HFFc6 (cell line): ENCODE measurements around the gene RNF215. TPM values are rescaled to one million over a fixed set of nuclear protein-coding genes. Genes with fewer than 3 reads are reported as not detected.

Experiments used
- DNase-seq: peaks from one replicate; pipeline ENCODE4 v3.0.0-alpha.2; 2018
- H3K27ac Mint-ChIP-seq: 2 replicates; pipeline ENCODE4 v1.8.0; 2020; ENCODE audit warnings: mild to moderate bottlenecking, mixed read lengths
- H3K27me3 Mint-ChIP-seq: 2 replicates; pipeline ENCODE4 v1.8.0; 2021; ENCODE audit warnings: mild to moderate bottlenecking, moderate library complexity, mixed read lengths; ENCODE audit not compliant: insufficient read depth
- H3K36me3 Mint-ChIP-seq: 2 replicates; pipeline ENCODE4 v1.8.0; 2021; ENCODE audit warnings: low read depth, mixed read lengths
- H3K4me1 Mint-ChIP-seq: 2 replicates; pipeline ENCODE4 v1.8.0; 2020; ENCODE audit warnings: low read depth, mixed read lengths
- H3K4me3 Mint-ChIP-seq: 2 replicates; pipeline ENCODE4 v1.8.0; 2020; ENCODE audit warnings: mild to moderate bottlenecking, moderate library complexity, mixed read lengths
- H3K9me3 Mint-ChIP-seq: 2 replicates; pipeline ENCODE4 v1.8.0; 2020; ENCODE audit warnings: mild to moderate bottlenecking, mixed read lengths
- total RNA-seq, 6 experiments: library from RNA; stranded (reverse); fragmentation: NEBNext Ultra II Directional; extraction: Animal tissue kit (Norgen Biotek cat#: 25700); gene quantifications; 2 replicates in 1 of 6; 3 replicates in 5 of 6; pipeline ENCODE4 v1.2.3, GENCODE V29; 2021
- TF ChIP-seq, protein P1 (sequence below): fragments of 200-600 bp; sonication (generic); IDR thresholded peaks from 2 replicates; pipeline ENCODE4 v1.5.0; 2021; ENCODE audit warnings: antibody characterized with exemption, mild to moderate bottlenecking

RNF215 gene
- total RNA-seq, 6 experiments from 2014 or later: 12.7 to 18.9 (median 15.3) TPM

DNA sequence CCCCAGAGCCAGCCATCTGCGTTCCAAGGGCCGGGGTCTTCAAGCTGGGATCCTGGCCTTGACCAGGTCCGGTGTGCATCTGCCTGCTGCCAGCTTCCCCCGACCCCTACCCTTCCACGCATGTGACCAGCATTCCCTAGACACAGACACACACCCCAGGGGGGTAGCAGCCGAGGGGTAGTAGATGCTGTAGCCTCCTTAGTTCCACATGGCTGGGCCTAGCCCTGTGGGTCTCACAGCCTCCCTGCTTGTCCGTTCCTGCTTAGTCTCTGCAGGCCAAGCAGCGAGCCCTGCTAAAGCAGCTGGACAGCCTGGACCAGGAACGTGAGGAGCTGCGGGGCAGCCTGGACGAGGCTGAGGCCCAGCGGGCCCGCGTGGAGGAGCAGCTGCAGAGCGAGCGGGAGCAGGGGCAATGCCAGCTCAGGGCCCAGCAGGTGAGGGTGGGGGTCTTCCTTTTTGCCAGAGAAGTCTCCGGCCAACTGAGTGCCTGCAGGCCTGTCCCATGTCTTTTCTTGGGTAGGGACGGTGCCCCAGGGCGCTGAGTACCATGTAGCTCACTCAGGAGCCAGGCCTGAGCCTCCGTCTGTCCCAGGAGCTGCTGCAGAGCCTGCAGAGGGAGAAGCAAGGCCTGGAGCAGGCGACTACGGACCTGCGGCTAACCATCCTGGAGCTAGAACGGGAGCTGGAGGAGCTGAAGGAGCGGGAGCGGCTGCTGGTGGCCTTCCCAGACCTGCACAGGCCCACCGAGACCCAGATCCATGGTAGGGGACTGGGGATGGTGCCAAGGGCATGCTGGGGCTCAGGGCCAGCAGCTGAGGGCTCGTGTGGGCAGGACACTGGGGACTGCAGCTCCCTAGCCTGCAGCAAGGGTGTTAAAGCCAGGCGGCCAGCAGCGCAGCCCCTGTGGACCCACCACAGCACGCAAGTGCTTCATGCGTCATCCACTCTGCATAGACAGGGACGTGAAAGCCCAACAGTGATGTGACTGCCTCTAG lies 13.6 kb downstream of the RNF215 start:
- Mint-ChIP-seq H3K9me3 (no peaks in the 10 kb centered on the region), H3K27ac (no peak overlapping the region), H3K4me1 (peaks cover 4% of the 10 kb centered on the region), H3K36me3 (no peaks in the 10 kb centered on the region), H3K4me3 (no peak overlapping the region), H3K27me3 (no peaks in the 10 kb centered on the region; the same call in 1 of the 2 replicates)
- DNase-seq: no peak
- TF ChIP-seq, protein P1, sequence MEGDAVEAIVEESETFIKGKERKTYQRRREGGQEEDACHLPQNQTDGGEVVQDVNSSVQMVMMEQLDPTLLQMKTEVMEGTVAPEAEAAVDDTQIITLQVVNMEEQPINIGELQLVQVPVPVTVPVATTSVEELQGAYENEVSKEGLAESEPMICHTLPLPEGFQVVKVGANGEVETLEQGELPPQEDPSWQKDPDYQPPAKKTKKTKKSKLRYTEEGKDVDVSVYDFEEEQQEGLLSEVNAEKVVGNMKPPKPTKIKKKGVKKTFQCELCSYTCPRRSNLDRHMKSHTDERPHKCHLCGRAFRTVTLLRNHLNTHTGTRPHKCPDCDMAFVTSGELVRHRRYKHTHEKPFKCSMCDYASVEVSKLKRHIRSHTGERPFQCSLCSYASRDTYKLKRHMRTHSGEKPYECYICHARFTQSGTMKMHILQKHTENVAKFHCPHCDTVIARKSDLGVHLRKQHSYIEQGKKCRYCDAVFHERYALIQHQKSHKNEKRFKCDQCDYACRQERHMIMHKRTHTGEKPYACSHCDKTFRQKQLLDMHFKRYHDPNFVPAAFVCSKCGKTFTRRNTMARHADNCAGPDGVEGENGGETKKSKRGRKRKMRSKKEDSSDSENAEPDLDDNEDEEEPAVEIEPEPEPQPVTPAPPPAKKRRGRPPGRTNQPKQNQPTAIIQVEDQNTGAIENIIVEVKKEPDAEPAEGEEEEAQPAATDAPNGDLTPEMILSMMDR: no peak

DNA sequence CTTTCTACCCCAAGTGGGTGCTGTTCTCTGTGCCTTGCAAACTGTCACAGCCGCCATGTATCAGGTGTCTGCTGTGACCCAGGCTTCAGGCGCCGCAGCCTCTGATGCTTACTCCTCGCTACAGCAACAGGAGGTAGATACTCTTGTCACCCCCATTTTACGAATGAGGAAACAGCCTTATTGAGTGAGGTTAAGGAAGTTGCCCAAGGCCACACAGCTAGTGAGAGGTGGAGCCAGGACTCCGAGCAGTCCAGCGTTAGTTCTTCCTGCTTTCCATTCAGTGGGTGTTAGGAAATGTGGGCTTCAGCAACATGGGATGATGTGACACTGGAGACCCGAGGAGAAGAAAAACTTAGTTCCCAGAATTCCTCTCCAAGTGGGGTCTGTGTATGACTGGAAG lies 14.3 kb downstream of the RNF215 start:
- TF ChIP-seq, protein P1: no peak
- peaks cover 10% of the 10 kb centered on the region for H3K4me1 Mint-ChIP-seq
- DNase-seq: no peak
- H3K27ac Mint-ChIP-seq: no peak overlapping the region
- no peaks in the 10 kb centered on the region; the same call in 1 of the 2 replicates for H3K27me3 Mint-ChIP-seq
- H3K36me3 Mint-ChIP-seq: no peaks in the 10 kb centered on the region
- no peaks in the 10 kb centered on the region for H3K9me3 Mint-ChIP-seq
- H3K4me3 Mint-ChIP-seq: no peak overlapping the region

DNA sequence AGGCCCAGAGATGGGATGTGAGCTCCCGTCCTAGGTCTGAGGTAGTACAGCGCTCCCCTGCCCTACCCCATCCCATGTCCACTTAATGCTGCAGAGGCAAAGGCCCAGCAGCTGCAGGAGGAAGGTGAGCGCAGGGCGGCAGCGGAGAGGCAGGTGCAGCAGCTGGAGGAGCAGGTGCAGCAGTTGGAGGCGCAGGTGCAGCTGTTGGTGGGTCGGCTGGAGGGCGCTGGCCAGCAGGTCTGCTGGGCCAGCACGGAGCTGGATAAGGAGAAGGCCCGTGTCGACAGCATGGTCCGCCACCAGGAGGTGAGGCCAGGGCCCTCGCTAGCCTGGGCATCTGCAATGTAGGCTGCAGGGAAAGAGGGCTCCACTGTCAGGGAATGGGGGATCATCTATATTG lies 15.2 kb downstream of the RNF215 start:
- no peaks in the 10 kb centered on the region; the same call in 1 of the 2 replicates for H3K27me3 Mint-ChIP-seq
- H3K27ac Mint-ChIP-seq: no peak overlapping the region
- H3K4me1 Mint-ChIP-seq: peaks cover 10% of the 10 kb centered on the region
- DNase-seq: no peak
- H3K9me3 Mint-ChIP-seq: no peaks in the 10 kb centered on the region
- TF ChIP-seq, protein P1: no peak
- no peaks in the 10 kb centered on the region for H3K36me3 Mint-ChIP-seq
- no peak overlapping the region for H3K4me3 Mint-ChIP-seq

DNA sequence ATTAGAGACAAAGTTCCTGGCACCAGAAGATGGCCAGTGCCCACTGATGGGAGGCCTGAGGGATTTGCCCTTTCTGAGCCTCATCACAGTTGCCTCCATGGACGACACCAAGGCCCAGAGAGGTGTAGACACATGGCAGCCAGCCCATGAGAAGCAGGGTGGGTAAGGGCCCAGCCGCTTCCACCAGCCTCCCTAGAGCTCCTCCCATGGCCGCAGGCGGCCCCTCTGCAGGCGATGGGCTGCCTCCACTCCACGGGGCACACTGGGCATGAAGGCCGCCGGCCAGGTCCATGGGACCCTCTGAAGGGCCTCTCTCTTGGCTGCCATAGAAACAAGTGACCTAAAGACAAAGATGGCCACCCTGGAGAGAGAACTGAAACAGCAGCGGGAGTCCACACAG lies 15.9 kb downstream of the RNF215 start:
- H3K4me1 Mint-ChIP-seq: peaks cover 10% of the 10 kb centered on the region
- no peak for DNase-seq
- H3K9me3 Mint-ChIP-seq: no peaks in the 10 kb centered on the region
- H3K4me3 Mint-ChIP-seq: no peak overlapping the region
- no peak overlapping the region for H3K27ac Mint-ChIP-seq
- H3K27me3 Mint-ChIP-seq: no peaks in the 10 kb centered on the region; the same call in 1 of the 2 replicates
- no peaks in the 10 kb centered on the region for H3K36me3 Mint-ChIP-seq
- TF ChIP-seq, protein P1: no peak

DNA sequence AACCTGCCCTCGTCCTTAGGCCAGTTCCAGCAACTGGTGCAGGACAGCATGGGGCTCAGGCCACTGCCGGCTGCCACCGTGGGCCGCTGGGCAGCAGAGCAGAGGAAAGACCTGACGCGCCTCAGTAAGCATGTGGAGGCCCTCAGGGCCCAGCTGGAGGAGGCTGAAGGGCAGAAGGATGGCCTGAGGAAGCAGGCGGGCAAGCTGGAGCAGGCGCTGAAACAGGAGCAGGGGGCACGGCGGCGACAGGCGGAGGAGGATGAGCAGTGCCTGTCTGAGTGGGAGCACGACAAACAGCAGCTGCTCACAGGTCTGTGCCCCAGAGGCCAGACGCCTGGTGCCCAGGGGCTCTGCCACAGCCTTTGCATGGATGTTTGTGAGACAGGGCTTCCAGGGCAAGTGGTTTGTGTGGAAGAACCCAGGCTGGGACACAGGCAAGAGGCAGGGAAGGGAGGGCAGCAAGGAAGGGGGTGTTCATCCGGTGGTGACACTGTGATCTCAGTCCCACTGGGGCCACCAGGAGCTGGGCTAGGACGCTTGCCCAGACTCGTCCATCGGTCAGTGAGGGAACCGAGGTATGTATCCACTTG lies 16.5 kb downstream of the RNF215 start:
- Mint-ChIP-seq H3K27me3 (no peaks in the 10 kb centered on the region; the same call in 1 of the 2 replicates), H3K4me3 (no peak overlapping the region), H3K36me3 (no peaks in the 10 kb centered on the region), H3K4me1 (peaks cover 10% of the 10 kb centered on the region), H3K9me3 (no peaks in the 10 kb centered on the region), H3K27ac (no peak overlapping the region)
- no peak for DNase-seq
- TF ChIP-seq, protein P1: no peak
